H9 (cell line): ENCODE measurements around the gene FADS2. TPM values are rescaled to one million over a fixed set of nuclear protein-coding genes. Genes with fewer than 3 reads are reported as not detected.

Experiments used
- DNase-seq: peaks from one replicate; pipeline ENCODE4 v3.0.0-alpha.2; 2017
- H2AFZ ChIP-seq: one replicate; pipeline ENCODE4 v1.6.1; 2013; ENCODE audit warnings: mild to moderate bottlenecking, low read length, control low read depth, moderate library complexity
- H2AK5ac ChIP-seq: 2 replicates; pipeline ENCODE4 v1.6.1; 2013; ENCODE audit warnings: low read length, control low read depth, mixed read lengths; ENCODE audit not compliant: insufficient read length
- H2BK120ac ChIP-seq: one replicate; pipeline ENCODE4 v1.6.1; 2013; ENCODE audit warnings: low read depth, mild to moderate bottlenecking, low read length, control low read depth, inconsistent platforms; ENCODE audit not compliant: poor library complexity, severe bottlenecking
- H2BK12ac ChIP-seq: 2 replicates; pipeline ENCODE4 v1.6.1; 2013; ENCODE audit warnings: low read length, control low read depth, mixed read lengths, low read depth; ENCODE audit not compliant: insufficient read length
- H2BK15ac ChIP-seq: 2 replicates; pipeline ENCODE4 v1.6.1; 2013; ENCODE audit warnings: low read depth, low read length, control low read depth
- H2BK20ac ChIP-seq: one replicate; pipeline ENCODE4 v1.6.1; 2013; ENCODE audit warnings: low read depth, mild to moderate bottlenecking, low read length, control low read depth, inconsistent platforms; ENCODE audit not compliant: poor library complexity, severe bottlenecking
- H2BK5ac ChIP-seq: 2 replicates; pipeline ENCODE4 v1.6.1; 2013; ENCODE audit warnings: low read length, control low read depth, mixed read lengths; ENCODE audit not compliant: insufficient read length
- H3K14ac ChIP-seq: 2 replicates; pipeline ENCODE4 v1.6.1; 2013; ENCODE audit warnings: low read length, control low read depth; ENCODE audit not compliant: insufficient read depth
- H3K18ac ChIP-seq: 2 replicates; pipeline ENCODE4 v1.6.1; 2013; ENCODE audit warnings: low read depth, mild to moderate bottlenecking, mixed read lengths, low read length, control low read depth; ENCODE audit not compliant: insufficient read length
- H3K23ac ChIP-seq: 2 replicates; pipeline ENCODE4 v1.6.1; 2013; ENCODE audit warnings: low read length, control low read depth, mixed read lengths, low read depth; ENCODE audit not compliant: insufficient read length
- H3K23me2 ChIP-seq: 2 replicates; pipeline ENCODE4 v1.6.1; 2013; ENCODE audit warnings: low read depth, mild to moderate bottlenecking, mixed read lengths, low read length, control low read depth; ENCODE audit not compliant: insufficient read length, poor library complexity, severe bottlenecking
- H3K27ac ChIP-seq: 2 replicates; pipeline ENCODE4 v1.5.1; 2013; ENCODE audit warnings: low read length, control low read depth, mixed read lengths, low read depth; ENCODE audit not compliant: insufficient read length
- H3K27me3 ChIP-seq: 2 replicates; pipeline ENCODE4 v1.6.1; 2013; ENCODE audit warnings: low read length, control low read depth, inconsistent platforms; ENCODE audit not compliant: insufficient read depth
- H3K4ac ChIP-seq: 2 replicates; pipeline ENCODE4 v1.6.1; 2013; ENCODE audit warnings: low read depth, mild to moderate bottlenecking, control low read depth, inconsistent platforms, low read length, moderate library complexity
- H3K4me1 ChIP-seq: 2 replicates; pipeline ENCODE4 v1.6.1; 2013; ENCODE audit warnings: low read length, control low read depth, inconsistent platforms; ENCODE audit not compliant: insufficient read depth
- H3K4me2 ChIP-seq: 2 replicates; pipeline ENCODE4 v1.6.1; 2013; ENCODE audit warnings: low read length, control low read depth, mixed read lengths; ENCODE audit not compliant: insufficient read length, insufficient read depth
- H3K56ac ChIP-seq: 2 replicates; pipeline ENCODE4 v1.6.1; 2013; ENCODE audit warnings: low read depth, mild to moderate bottlenecking, mixed read lengths, low read length, control low read depth; ENCODE audit not compliant: insufficient read length
- H3K79me1 ChIP-seq: 2 replicates; pipeline ENCODE4 v1.6.1; 2013; ENCODE audit warnings: low read depth, mild to moderate bottlenecking, moderate library complexity, low read length, control low read depth, inconsistent platforms; ENCODE audit not compliant: insufficient read depth, poor library complexity, severe bottlenecking
- H3K79me2 ChIP-seq: 2 replicates; pipeline ENCODE4 v1.6.1; 2013; ENCODE audit warnings: low read length, control low read depth, inconsistent platforms; ENCODE audit not compliant: insufficient read depth
- H3K9ac ChIP-seq: 2 replicates; pipeline ENCODE4 v1.6.1; 2013; ENCODE audit warnings: low read length, control low read depth, mixed read lengths; ENCODE audit not compliant: insufficient read length; ENCODE audit errors: extremely low read depth
- H3K9me3 ChIP-seq: one replicate; pipeline ENCODE4 v1.6.1; 2013; ENCODE audit warnings: low read depth, low read length, inconsistent platforms; ENCODE audit not compliant: control insufficient read depth
- H3T11ph ChIP-seq: one replicate; pipeline ENCODE4 v1.6.1; 2013; ENCODE audit warnings: mild to moderate bottlenecking, low read length, control low read depth, inconsistent platforms
- H4K20me1 ChIP-seq: one replicate; pipeline ENCODE4 v1.6.1; 2013; ENCODE audit not compliant: control insufficient read depth, insufficient read length, insufficient read depth
- H4K5ac ChIP-seq: 2 replicates; pipeline ENCODE4 v1.6.1; 2013; ENCODE audit warnings: low read depth, mild to moderate bottlenecking, mixed read lengths, low read length, control low read depth; ENCODE audit not compliant: insufficient read length
- H4K8ac ChIP-seq: replicated peaks from 2 replicates; pipeline ENCODE4 v1.6.1; 2013; ENCODE audit warnings: low read length, control low read depth, mixed read lengths, low read depth; ENCODE audit not compliant: insufficient read length
- H4K91ac ChIP-seq: 2 replicates; pipeline ENCODE4 v1.6.1; 2013; ENCODE audit warnings: low read depth, mild to moderate bottlenecking, moderate library complexity, mixed read lengths, low read length, control low read depth; ENCODE audit not compliant: insufficient read length
- H3K27ac Mint-ChIP-seq, 3 experiments: 2 replicates in 2 of 3; 3 replicates in 1 of 3; pipeline ENCODE4 v1.8.0; 2020 to 2021; ENCODE audit warnings: mixed read lengths in 3 of 3, mild to moderate bottlenecking in 1 of 3, moderate library complexity in 1 of 3
- H3K27me3 Mint-ChIP-seq: 2 replicates; pipeline ENCODE4 v1.8.0; 2021; ENCODE audit warnings: low read depth, mild to moderate bottlenecking, moderate library complexity, mixed read lengths
- H3K36me3 Mint-ChIP-seq, 3 experiments: 2 replicates in 2 of 3; 3 replicates in 1 of 3; pipeline ENCODE4 v1.8.0; 2020 to 2021; ENCODE audit warnings: low read depth in 3 of 3, mixed read lengths in 3 of 3; ENCODE audit not compliant: insufficient read depth in 1 of 3
- H3K4me1 Mint-ChIP-seq, 2 experiments: 2 replicates each; pipeline ENCODE4 v1.8.0; 2020; ENCODE audit warnings: mixed read lengths in 2 of 2
- H3K4me3 Mint-ChIP-seq, 2 experiments: 2 replicates in 1 of 2; 3 replicates in 1 of 2; pipeline ENCODE4 v1.8.0; 2020 to 2021; ENCODE audit warnings: mild to moderate bottlenecking in 2 of 2, mixed read lengths in 2 of 2, moderate library complexity in 1 of 2
- H3K9me3 Mint-ChIP-seq, 2 experiments: 2 replicates in 1 of 2; 3 replicates in 1 of 2; pipeline ENCODE4 v1.8.0; 2020; ENCODE audit warnings: mild to moderate bottlenecking in 2 of 2, mixed read lengths in 2 of 2, moderate library complexity in 1 of 2
- CTCF ChIP-seq: fragments of 200-600 bp; sonication (generic); conservative IDR thresholded peaks from 3 replicates; pipeline ENCODE4 v1.8.0; 2021; ENCODE audit warnings: antibody characterized with exemption, mild to moderate bottlenecking
- WGBS: extraction: QIAGEN DNeasy Blood & Tissue Kit; methylation state at CpG from one replicate; pipeline ENCODE4 v1.1.7; 2013; ENCODE audit warnings: missing lambda C conversion rate, low lambda C conversion rate, mixed read lengths; ENCODE audit not compliant: insufficient read length; ENCODE audit errors: extremely low coverage; 5-methylcytosine and 5-hydroxymethylcytosine counted together
- total RNA-seq: library from RNA; stranded (reverse); gene quantifications from 2 replicates; pipeline ENCODE4 v1.2.1, GENCODE V29; 2021

The FADS2 gene
- total RNA-seq, 1 experiment from 2014 or later = 322 TPM

- Histone ChIP-seq H4K8ac (no peak overlapping the region), H3K23ac (no peak overlapping the region), H3K4me1 (no peaks in the 10 kb centered on the region), H3K79me1 (peaks cover 5% of the 10 kb centered on the region), H3K4me2 (no peak overlapping the region), H3K56ac (no peak overlapping the region), H2BK5ac (no peak overlapping the region), H3K79me2 (peaks cover 16% of the 10 kb centered on the region; the same call in 1 of the 2 replicates), H2BK20ac (no peak overlapping the region), H3K27me3 (no peaks in the 10 kb centered on the region), H2AK5ac (no peak overlapping the region), H2BK15ac (no peak overlapping the region), H3K4ac (no peak overlapping the region), H3K9me3 (no peaks in the 10 kb centered on the region), H3K27ac (no peak overlapping the region), H2BK12ac (no peak overlapping the region), H3K14ac (no peak overlapping the region), H3K23me2 (peaks cover 3% of the 10 kb centered on the region), H4K91ac (no peak overlapping the region), H4K5ac (no peak overlapping the region), H3K18ac (no peak overlapping the region), H4K20me1 (no peaks in the 10 kb centered on the region), H2BK120ac (no peak overlapping the region), H3T11ph (no peak overlapping the region), H2AFZ (no peak overlapping the region), H3K9ac (no peak overlapping the region)
- peak; percentile 92 for TF ChIP-seq CTCF
- Mint-ChIP-seq H3K36me3 (peaks cover 29 to 65% (median 59%) of the 10 kb centered on the region in 3 experiments; a peak in 6 of 7 replicates), H3K4me1 (peaks cover 18 to 24% of the 10 kb centered on the region in 2 experiments), H3K4me3 (no peak overlapping the region), H3K27ac (peak overlapping the region in 1 of 3 experiments; percentile 26; a peak in 1 of 7 replicates), H3K27me3 (no peaks in the 10 kb centered on the region; the same call in 1 of the 2 replicates), H3K9me3 (no peaks in the 10 kb centered on the region)
- no CpG with 5 or more reads among the region's 3 CpGs for WGBS
- DNase-seq = peak; percentile 69
These were observed 30.7 kb upstream of the FADS2 start for GRCh38 chr11:61797263-61797944.
